Mammary epithelial cell (primary cell): ENCODE data around the gene CHKA.

Source experiments
- EZH2 ChIP-seq: IDR thresholded peaks from 2 replicates; pipeline ENCODE4 v1.6.1; 2012; ENCODE audit warnings: low read length, inconsistent platforms, borderline replicate concordance
- TF ChIP-seq, protein P1 (sequence below), 2 donors: IDR thresholded peaks in 1 of 2; conservative IDR thresholded peaks in 1 of 2; 2 replicates each; pipeline ENCODE4 v1.5.1; 2011 to 2012; ENCODE audit warnings: inconsistent platforms in 2 of 2, low read length in 2 of 2, mild to moderate bottlenecking in 2 of 2, control low read depth in 1 of 2, low read depth in 1 of 2; ENCODE audit not compliant: insufficient read depth in 1 of 2; ENCODE audit errors: extremely low read depth in 1 of 2

DNA sequence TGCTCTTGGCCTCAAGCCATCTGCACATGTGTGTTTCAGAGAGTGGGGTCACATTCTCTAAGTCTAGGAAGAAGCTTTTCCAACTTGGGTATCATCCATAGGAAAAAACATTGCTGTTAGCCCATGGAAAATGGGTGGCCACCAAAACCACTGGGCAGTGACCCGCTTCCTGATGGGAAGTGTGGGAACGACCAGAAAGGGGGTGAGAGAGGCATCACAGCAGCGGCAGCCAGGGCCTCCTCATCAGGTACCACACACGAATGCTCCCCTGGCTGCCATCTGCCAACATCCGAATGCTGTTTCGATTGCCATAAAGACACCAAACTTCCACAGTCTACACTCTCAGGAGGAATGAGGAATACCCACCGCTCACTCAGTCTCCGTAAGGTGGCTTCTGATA, 40.3 kb downstream of the CHKA start:
- TF ChIP-seq, protein P1, sequence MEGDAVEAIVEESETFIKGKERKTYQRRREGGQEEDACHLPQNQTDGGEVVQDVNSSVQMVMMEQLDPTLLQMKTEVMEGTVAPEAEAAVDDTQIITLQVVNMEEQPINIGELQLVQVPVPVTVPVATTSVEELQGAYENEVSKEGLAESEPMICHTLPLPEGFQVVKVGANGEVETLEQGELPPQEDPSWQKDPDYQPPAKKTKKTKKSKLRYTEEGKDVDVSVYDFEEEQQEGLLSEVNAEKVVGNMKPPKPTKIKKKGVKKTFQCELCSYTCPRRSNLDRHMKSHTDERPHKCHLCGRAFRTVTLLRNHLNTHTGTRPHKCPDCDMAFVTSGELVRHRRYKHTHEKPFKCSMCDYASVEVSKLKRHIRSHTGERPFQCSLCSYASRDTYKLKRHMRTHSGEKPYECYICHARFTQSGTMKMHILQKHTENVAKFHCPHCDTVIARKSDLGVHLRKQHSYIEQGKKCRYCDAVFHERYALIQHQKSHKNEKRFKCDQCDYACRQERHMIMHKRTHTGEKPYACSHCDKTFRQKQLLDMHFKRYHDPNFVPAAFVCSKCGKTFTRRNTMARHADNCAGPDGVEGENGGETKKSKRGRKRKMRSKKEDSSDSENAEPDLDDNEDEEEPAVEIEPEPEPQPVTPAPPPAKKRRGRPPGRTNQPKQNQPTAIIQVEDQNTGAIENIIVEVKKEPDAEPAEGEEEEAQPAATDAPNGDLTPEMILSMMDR (conservative IDR thresholded peaks at IDR 0.05 in 1 of 2, IDR thresholded peaks at IDR 0.05 in 1 of 2; ENCODE audit: extremely low read depth in 1 of 2, insufficient read depth in 1 of 2, low read depth in 1 of 2, low read length in 2 of 2) = no peak
- TF ChIP-seq EZH2 = no peak
